Fibroblast of skin of scalp (primary cell): ENCODE measurements around the gene DPM2.

Experiments
- DNase-seq: peaks from one replicate; pipeline ENCODE4 v3.0.0-alpha.2; 2013

Gene DPM2

GRCh38 chr9:127955294-127956015 lies 17.8 kb upstream of the DPM2 start:
- DNase-seq: no peak

- no peak for DNase-seq
Observed at GRCh38 chr9:127954831-127955293, 17.2 kb upstream of the DPM2 start.

GRCh38 chr9:127953768-127954505 lies 16.3 kb upstream of the DPM2 start:
- no peak for DNase-seq

GRCh38 chr9:127953154-127953553 lies 15.5 kb upstream of the DPM2 start:
- DNase-seq: no peak

- DNase-seq: no peak
Observed at GRCh38 chr9:127950513-127951289, 13.0 kb upstream of the DPM2 start.

GRCh38 chr9:127949827-127950512 lies 12.3 kb upstream of the DPM2 start:
- no peak for DNase-seq

GRCh38 chr9:127947841-127948710 lies 10.4 kb upstream of the DPM2 start:
- no peak for DNase-seq

- no peak for DNase-seq
Observed at GRCh38 chr9:127946728-127947127, 9.1 kb upstream of the DPM2 start.

- no peak for DNase-seq
Observed at GRCh38 chr9:127945942-127946341, 8.3 kb upstream of the DPM2 start.

GRCh38 chr9:127945338-127945737 lies 7.7 kb upstream of the DPM2 start:
- DNase-seq: no peak

- DNase-seq: no peak
Observed at GRCh38 chr9:127944586-127945218, 7.0 kb upstream of the DPM2 start.

- peak; percentile 79 for DNase-seq
Observed at GRCh38 chr9:127943731-127944144, 6.1 kb upstream of the DPM2 start.

GRCh38 chr9:127943011-127943662 lies 5.5 kb upstream of the DPM2 start:
- no peak for DNase-seq

GRCh38 chr9:127942216-127943010 lies 4.8 kb upstream of the DPM2 start:
- DNase-seq: peak; percentile 67

GRCh38 chr9:127941961-127942215 lies 4.2 kb upstream of the DPM2 start:
- no peak for DNase-seq

- DNase-seq: no peak
Observed at GRCh38 chr9:127941062-127941960, 3.7 kb upstream of the DPM2 start.

GRCh38 chr9:127940593-127940992 lies 2.9 kb upstream of the DPM2 start:
- DNase-seq: no peak

- DNase-seq: no peak
Observed at GRCh38 chr9:127938298-127938690, 640 bp upstream of the DPM2 start.

- DNase-seq: no peak
Observed at GRCh38 chr9:127937056-127937387, 632 bp downstream of the DPM2 start.
